Activated CD4-positive, alpha-beta T cell treated with anti-CD3 and anti-CD28 coated beads, Interleukin-2, amount 10 ng/mL, durations not matched to agents 24 days and 14 days (primary cell): ENCODE data around the gene ARMH1. TPM values are rescaled to one million over a fixed set of nuclear protein-coding genes. Genes with fewer than 3 reads are reported as not detected.

Experiments
- DNase-seq: peaks from one replicate; pipeline ENCODE4 v3.0.0; 2022
- H3K27ac Mint-ChIP-seq: one replicate; pipeline ENCODE4 v1.8.0; 2022; ENCODE audit warnings: mild to moderate bottlenecking, mixed read lengths
- H3K27me3 Mint-ChIP-seq: one replicate; pipeline ENCODE4 v1.8.0; 2022; ENCODE audit warnings: mixed read lengths
- H3K36me3 Mint-ChIP-seq: one replicate; pipeline ENCODE4 v1.8.0; 2022; ENCODE audit warnings: low read depth, mild to moderate bottlenecking, mixed read lengths
- H3K4me1 Mint-ChIP-seq: one replicate; pipeline ENCODE4 v1.8.0; 2021; ENCODE audit warnings: mixed read lengths
- H3K4me3 Mint-ChIP-seq: one replicate; pipeline ENCODE4 v1.8.0; 2022; ENCODE audit warnings: mild to moderate bottlenecking, moderate library complexity, mixed read lengths
- H3K9me3 Mint-ChIP-seq: one replicate; pipeline ENCODE4 v1.8.0; 2021; ENCODE audit warnings: mixed read lengths
- intact Hi-C: fragments of 100-400 bp; cut with micrococcal nuclease; formaldehyde crosslinking; loops from one replicate; pipeline ENCODE4 v1.15.1; 2023
- total RNA-seq: library from RNA; stranded (reverse); gene quantifications from 2 replicates; pipeline ENCODE4 v1.2.3, GENCODE V29; 2022

Gene ARMH1
- total RNA-seq, 1 donor from 2014 or later: 133 TPM

DNA sequence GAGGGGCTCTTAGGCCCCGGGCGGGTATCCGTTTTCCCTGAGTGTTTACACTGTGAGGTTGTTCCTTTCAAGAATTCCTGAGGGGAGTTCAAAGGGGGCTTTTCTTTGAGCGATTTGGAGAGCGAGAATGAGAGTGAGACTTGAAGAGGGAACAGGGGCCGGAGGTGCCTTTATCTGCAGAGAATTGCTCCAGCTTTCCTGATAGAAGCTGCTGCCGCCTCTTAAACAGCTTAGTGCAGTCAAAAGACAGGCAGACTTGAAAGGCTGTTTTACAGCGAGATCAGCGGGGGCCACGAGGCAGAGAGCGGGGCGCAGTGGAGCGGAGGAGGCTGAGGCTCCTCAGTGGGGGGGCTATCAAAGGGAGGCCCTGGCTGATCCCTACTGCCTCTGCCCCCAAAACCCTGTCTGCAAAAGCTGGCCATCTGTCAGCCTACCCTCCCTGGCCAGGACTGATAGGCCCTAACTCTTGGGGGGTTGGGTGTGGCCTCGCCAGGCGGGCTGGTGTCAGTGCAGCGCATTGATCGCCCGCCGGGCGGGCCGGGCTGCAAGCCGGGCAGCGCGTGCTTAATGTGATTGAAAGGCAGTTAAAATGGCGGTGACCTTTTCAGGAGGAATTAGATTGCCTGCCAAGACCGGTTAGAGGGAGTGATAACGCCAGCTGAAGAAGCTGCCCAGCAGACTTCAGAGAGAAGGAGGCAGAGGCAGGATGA is 36.7 kb upstream of the ARMH1 start:
- no peak for DNase-seq
- intact Hi-C loops: no loop called here
- peaks cover 56% of the 10 kb centered on the region for H3K36me3 Mint-ChIP-seq
- no peak overlapping the region for H3K4me3 Mint-ChIP-seq
- H3K9me3 Mint-ChIP-seq: no peaks in the 10 kb centered on the region
- no peaks in the 10 kb centered on the region for H3K27me3 Mint-ChIP-seq
- peaks cover 21% of the 10 kb centered on the region for H3K4me1 Mint-ChIP-seq
- H3K27ac Mint-ChIP-seq: no peak overlapping the region

GRCh38 chr1:44640200-44640853 is 34.2 kb upstream of the ARMH1 start:
- intact Hi-C loops: no loop called here
- Mint-ChIP-seq H3K27ac (no peak overlapping the region), H3K36me3 (peaks cover 54% of the 10 kb centered on the region), H3K4me3 (no peak overlapping the region), H3K27me3 (no peaks in the 10 kb centered on the region), H3K9me3 (no peaks in the 10 kb centered on the region), H3K4me1 (peaks cover 2% of the 10 kb centered on the region)
- no peak for DNase-seq

- H3K27ac Mint-ChIP-seq: no peak overlapping the region
- no peak for DNase-seq
- H3K4me1 Mint-ChIP-seq: no peaks in the 10 kb centered on the region
- no peak overlapping the region for H3K4me3 Mint-ChIP-seq
- no peaks in the 10 kb centered on the region for H3K27me3 Mint-ChIP-seq
- H3K9me3 Mint-ChIP-seq: no peaks in the 10 kb centered on the region
- intact Hi-C loops: no loop called here
- H3K36me3 Mint-ChIP-seq: peaks cover 45% of the 10 kb centered on the region
Observed at GRCh38 chr1:44641126-44642102, 33.1 kb upstream of the ARMH1 start.

DNA sequence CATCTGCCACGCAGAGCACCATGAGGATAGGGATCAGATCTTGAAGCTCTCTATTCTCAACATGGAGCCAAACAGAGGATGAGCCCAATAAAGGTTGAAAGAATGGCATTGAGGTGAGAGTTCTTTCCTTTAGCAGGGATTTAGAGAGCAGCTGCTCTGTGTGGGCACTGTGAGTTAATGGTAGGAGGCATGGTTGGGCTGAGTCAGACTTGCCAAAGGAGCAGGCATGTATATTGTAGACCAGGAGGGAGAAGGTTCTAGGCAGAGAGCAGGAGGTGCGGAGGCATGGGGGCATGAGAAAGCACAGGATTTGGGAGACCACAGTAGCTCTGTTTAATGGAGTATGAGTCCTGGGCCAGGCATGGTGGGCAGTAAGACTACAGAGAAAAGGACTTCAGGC is 32.3 kb upstream of the ARMH1 start:
- Mint-ChIP-seq H3K27ac (peak overlapping the region; percentile 14), H3K36me3 (peaks cover 42% of the 10 kb centered on the region), H3K27me3 (no peaks in the 10 kb centered on the region), H3K9me3 (no peaks in the 10 kb centered on the region), H3K4me3 (no peak overlapping the region), H3K4me1 (no peaks in the 10 kb centered on the region)
- intact Hi-C loops: no loop called here
- DNase-seq: no peak

DNA sequence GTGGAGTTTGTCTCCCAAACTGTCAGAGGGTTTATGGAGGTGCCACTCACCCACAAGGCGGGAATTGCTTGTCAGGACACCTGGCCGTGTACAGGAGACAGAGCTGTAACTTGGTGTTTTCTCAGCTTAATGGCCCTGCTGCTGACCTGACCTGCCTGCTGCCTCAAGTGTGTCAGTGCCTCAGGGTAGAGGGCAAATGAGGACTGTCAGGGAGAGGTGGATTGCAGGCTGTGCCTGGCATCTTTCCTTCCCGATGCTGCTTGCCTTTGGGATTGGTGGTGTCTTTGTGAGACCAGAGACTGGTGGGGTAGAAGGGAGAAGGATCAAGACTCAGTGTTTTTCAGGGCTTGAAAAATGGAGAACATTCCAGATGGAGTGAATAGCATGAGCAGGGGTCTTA is 31.6 kb upstream of the ARMH1 start:
- no peak overlapping the region for H3K27ac Mint-ChIP-seq
- peaks cover 43% of the 10 kb centered on the region for H3K36me3 Mint-ChIP-seq
- intact Hi-C loops: no loop called here
- no peaks in the 10 kb centered on the region for H3K27me3 Mint-ChIP-seq
- no peaks in the 10 kb centered on the region for H3K4me1 Mint-ChIP-seq
- no peak for DNase-seq
- H3K9me3 Mint-ChIP-seq: no peaks in the 10 kb centered on the region
- H3K4me3 Mint-ChIP-seq: no peak overlapping the region

GRCh38 chr1:44643721-44644334 is 30.7 kb upstream of the ARMH1 start:
- no peak overlapping the region for H3K27ac Mint-ChIP-seq
- no peak overlapping the region for H3K4me3 Mint-ChIP-seq
- intact Hi-C loops: no loop called here
- no peak for DNase-seq
- H3K27me3 Mint-ChIP-seq: no peaks in the 10 kb centered on the region
- no peaks in the 10 kb centered on the region for H3K9me3 Mint-ChIP-seq
- no peaks in the 10 kb centered on the region for H3K4me1 Mint-ChIP-seq
- peaks cover 39% of the 10 kb centered on the region for H3K36me3 Mint-ChIP-seq

DNA sequence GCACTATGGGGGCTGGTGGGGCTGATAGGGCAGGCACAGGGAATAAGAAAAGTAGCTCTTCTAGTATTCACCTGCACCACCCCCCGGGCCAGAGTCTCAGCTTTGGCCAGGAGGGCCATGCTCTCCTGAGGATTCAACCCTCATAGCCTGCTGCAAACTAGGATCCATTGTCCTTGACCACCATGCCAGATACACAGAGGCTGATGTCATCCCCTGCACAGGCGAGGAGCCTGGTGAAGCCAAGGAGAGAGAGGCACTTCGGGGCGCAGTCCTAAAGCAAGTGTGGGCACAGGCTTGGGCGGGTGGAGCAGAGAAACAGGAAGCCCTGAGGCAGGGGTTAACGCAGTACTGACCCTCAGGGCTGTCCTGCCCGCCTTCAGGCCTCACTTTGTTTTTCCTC is 29.7 kb upstream of the ARMH1 start:
- peaks cover 42% of the 10 kb centered on the region for H3K36me3 Mint-ChIP-seq
- intact Hi-C loops: no loop called here
- no peaks in the 10 kb centered on the region for H3K9me3 Mint-ChIP-seq
- H3K4me3 Mint-ChIP-seq: no peak overlapping the region
- no peak overlapping the region for H3K27ac Mint-ChIP-seq
- DNase-seq: no peak
- no peaks in the 10 kb centered on the region for H3K4me1 Mint-ChIP-seq
- no peaks in the 10 kb centered on the region for H3K27me3 Mint-ChIP-seq

DNA sequence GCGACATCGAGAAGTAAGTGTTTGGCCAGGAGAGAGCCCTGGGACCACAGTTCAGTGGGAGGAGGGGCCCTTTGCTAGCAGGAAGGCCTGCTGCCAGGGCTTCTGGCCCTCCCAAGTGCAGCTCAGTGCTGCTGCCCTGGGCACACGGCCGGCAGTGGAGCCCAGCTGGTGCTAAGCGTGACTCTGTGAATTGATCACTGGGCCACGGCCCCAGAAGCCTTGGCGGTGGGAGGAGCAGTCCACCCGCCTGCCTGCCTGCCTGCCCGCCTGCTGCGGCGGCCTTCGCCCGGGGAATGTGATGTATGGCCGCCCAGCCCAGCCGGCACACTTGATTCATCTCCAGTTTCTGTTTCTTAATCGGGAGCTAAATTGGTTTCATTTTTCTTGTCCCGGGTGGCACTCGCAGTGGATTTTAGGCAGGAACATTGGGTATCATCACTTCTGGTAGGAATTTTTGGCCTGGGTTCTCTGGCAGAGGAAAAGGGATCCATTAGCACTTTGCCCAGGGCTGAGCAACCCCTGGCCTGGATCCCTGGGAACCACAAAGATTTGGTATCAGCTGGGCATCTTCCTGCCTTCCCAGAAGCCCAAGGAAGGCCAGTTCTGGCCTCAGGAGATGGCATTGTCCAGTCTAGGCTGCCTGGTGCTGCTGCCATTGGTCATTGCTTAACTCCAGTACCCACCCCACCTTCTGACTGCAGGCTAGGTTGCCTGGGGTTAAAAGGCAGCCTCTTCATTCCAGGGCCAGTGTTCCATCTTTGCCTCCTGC is 28.9 kb upstream of the ARMH1 start:
- Mint-ChIP-seq H3K27me3 (no peaks in the 10 kb centered on the region), H3K36me3 (peaks cover 45% of the 10 kb centered on the region), H3K4me1 (no peaks in the 10 kb centered on the region), H3K9me3 (no peaks in the 10 kb centered on the region), H3K27ac (no peak overlapping the region), H3K4me3 (no peak overlapping the region)
- intact Hi-C loops: no loop called here
- no peak for DNase-seq

DNA sequence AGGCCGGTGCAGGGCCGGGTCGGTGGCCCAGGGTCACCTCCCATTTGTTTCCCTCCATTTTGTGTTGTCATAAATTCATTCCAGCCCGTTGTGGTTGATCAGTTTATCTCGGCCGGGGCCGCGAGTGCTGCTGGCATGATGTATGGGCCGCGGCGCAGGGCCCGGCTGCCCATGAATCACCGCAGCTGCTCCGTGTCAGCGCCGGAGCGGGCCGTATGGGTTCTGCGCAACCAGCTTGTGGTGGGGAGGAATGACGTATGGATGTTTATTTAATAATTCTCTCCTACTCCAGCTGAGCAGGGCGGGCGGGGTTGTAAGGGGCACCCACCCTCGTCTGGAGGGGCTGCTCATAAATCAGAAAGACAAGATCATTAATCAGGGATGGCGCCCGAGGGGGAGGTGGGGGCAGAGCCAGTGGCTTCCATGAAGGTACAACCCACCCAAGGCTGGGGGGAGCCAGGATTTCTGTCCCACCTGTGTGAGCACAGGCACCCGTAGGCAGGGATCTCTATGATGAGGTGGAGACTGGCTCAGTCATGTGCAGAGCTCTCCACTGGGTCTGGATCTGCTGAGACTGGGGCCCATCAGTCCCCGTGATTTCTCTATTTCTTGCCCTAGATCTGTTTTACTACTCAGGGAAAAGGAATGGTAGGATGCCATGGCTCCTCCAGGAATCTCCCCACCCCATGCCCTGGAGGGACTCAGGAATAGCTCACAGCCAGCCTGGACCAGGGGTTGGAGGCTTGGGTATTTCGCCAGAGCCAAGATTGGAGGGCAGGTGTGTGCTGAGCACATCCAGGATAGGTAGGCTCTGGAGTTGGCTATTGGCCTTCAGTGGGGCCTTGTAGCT is 28.0 kb upstream of the ARMH1 start:
- Mint-ChIP-seq H3K27ac (no peak overlapping the region), H3K4me3 (no peak overlapping the region), H3K36me3 (peaks cover 51% of the 10 kb centered on the region), H3K4me1 (no peaks in the 10 kb centered on the region), H3K27me3 (no peaks in the 10 kb centered on the region), H3K9me3 (no peaks in the 10 kb centered on the region)
- no peak for DNase-seq
- intact Hi-C loops: no loop called here

- H3K9me3 Mint-ChIP-seq: no peaks in the 10 kb centered on the region
- no peak overlapping the region for H3K4me3 Mint-ChIP-seq
- no peaks in the 10 kb centered on the region for H3K4me1 Mint-ChIP-seq
- peaks cover 50% of the 10 kb centered on the region for H3K36me3 Mint-ChIP-seq
- DNase-seq: no peak
- no peak overlapping the region for H3K27ac Mint-ChIP-seq
- intact Hi-C loops: no loop called here
- H3K27me3 Mint-ChIP-seq: no peaks in the 10 kb centered on the region
Observed at GRCh38 chr1:44647896-44648295, 26.6 kb upstream of the ARMH1 start.

DNA sequence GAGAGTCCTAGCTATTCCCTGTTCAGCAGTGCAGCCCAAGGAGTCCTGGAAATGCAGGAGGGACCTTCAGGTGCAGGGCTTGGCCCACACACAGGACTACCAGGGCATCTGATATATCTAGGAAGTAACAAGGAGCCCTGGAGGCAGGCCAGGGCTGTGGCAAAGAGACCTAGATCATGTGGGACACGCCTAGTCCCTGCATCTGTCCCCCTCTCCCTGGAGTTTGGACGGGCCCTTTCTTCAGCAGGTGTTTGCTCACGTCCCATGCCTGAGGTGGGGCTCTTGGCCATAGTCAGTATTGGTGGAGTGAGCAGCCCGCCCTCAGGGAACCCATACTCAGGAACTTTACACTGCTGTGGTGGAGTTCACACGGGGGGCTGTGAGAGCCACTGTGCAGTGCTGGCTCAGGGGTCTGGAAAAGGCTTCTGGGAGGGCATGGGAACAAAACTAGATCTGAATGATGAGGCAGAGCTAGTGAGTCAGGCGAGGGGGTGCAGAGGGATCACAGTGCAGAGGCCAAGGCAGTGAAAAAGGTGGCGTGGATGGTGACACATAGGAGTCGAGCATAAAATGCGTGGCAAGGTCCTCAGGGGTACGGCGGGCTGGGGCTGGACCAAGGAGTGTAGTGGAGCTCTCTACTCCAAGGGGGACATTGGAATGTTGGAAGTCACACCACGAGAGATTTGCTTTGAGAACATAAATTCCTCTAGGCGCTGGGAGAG is 25.8 kb upstream of the ARMH1 start:
- intact Hi-C loops: no loop called here
- no peaks in the 10 kb centered on the region for H3K4me1 Mint-ChIP-seq
- DNase-seq: no peak
- H3K9me3 Mint-ChIP-seq: no peaks in the 10 kb centered on the region
- H3K4me3 Mint-ChIP-seq: no peak overlapping the region
- no peaks in the 10 kb centered on the region for H3K27me3 Mint-ChIP-seq
- peaks cover 46% of the 10 kb centered on the region for H3K36me3 Mint-ChIP-seq
- peak overlapping the region; percentile 0 for H3K27ac Mint-ChIP-seq

- Mint-ChIP-seq H3K4me1 (no peaks in the 10 kb centered on the region), H3K36me3 (peaks cover 36% of the 10 kb centered on the region), H3K27me3 (no peaks in the 10 kb centered on the region), H3K27ac (no peak overlapping the region), H3K4me3 (no peak overlapping the region), H3K9me3 (no peaks in the 10 kb centered on the region)
- intact Hi-C loops: no loop called here
- no peak for DNase-seq
Observed at GRCh38 chr1:44649788-44650158, 24.7 kb upstream of the ARMH1 start.
